ENCODE measurements around the gene ZRANB3.

GRCh38 chr2:135555311-135555710 is 24.3 kb upstream of the ZRANB3 start:
- TF ChIP-seq CTCF (IDR thresholded peaks at IDR 0.05) (no peak), POLR2A (IDR thresholded peaks at IDR 0.05) (no peak)

Measured in heart left ventricle (tissue), 13 donors.